ENCODE results near the gene TTBK1.

- TF ChIP-seq CTCF (IDR thresholded peaks at IDR 0.05; ENCODE audit: low read depth, low read length) (no peak), EZH2phosphoT487 (IDR thresholded peaks at IDR 0.05; ENCODE audit: low read depth) (no peak)
Observed at GRCh38 chr6:43222418-43223059, 20.7 kb upstream of the TTBK1 start.

Measured in OCI-LY3 (cell line).